ENCODE measurements around the gene KIF18A. TPM values are rescaled to one million over a fixed set of nuclear protein-coding genes. Genes with fewer than 3 reads are reported as not detected.

KIF18A gene
- total RNA-seq, 1 experiment from 2014 or later: 117 TPM

DNA sequence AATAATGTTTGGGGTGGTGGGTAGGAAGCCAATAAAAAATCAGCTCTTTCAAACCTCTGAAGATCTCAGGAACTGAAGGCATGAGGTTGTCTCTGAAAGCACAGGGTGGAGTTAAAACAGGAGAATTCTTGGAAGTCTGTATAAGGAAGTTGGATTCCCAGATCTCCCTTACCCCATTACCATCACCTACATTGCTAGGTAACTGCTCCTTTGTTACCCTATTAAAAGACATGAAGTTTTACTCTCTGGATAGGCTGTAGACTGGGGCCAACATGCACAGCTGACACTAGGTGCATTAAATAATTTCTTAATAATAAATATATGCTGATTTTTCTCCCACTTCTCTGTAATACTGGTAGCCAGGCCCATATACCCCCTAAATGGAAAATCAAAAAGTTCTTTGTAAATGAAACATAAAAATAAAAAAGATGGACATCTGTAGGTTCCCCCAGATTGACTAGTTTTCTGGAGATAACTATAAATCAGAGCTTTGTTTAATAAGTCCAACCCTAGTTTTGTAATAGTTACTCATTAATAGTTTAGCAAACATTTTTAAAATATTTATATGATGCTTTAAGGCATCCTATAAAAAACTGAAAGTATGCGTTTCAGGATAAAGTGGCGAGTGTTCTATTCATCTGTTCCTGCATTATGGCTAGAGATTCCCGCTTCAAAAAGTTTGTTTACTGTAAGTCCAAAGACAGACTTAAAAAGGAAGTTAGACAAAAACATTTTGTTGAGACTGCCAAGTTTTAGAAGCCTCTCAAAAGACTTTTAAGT, 63.8 kb downstream of the KIF18A start:
- intact Hi-C loops (cut with micrococcal nuclease; ENCODE audit: unreplicated experiment): no loop called here
- CTCF ChIA-PET: no interaction called here
- BruUV-seq (replicated peaks): no TSS peak

GRCh38 chr11:28040384-28040783, 67.6 kb downstream of the KIF18A start:
- no peak overlapping the region for H3K27ac ChIP-seq (ENCODE audit: low read depth, low read length, poor library complexity, severe bottlenecking)
- no peak overlapping the region for H3K4me3 ChIP-seq (ENCODE audit: low read depth, low read length, poor library complexity, severe bottlenecking)
- no peaks in the 10 kb centered on the region for H3K9me3 ChIP-seq (ENCODE audit: low read depth, low read length, poor library complexity, severe bottlenecking)
- intact Hi-C loops (cut with micrococcal nuclease; ENCODE audit: unreplicated experiment): no loop called here
- H3K36me3 ChIP-seq (ENCODE audit: insufficient read depth, low read length, poor library complexity, severe bottlenecking): peaks cover 17% of the 10 kb centered on the region
- H3K4me1 ChIP-seq (ENCODE audit: insufficient read depth, low read length, poor library complexity, severe bottlenecking): no peaks in the 10 kb centered on the region
- DNase-seq (ENCODE audit: low spot score): no peak
- ChIA-PET CTCF (no interaction called here), POLR2A (ENCODE audit: low non-redundant PET) (no interaction called here)
- BruUV-seq (replicated peaks): no TSS peak
- no peaks in the 10 kb centered on the region for H3K27me3 ChIP-seq (replicated peaks; ENCODE audit: insufficient read depth, low read depth, low read length, poor library complexity)
- TF ChIP-seq CTCF (conservative IDR thresholded peaks at IDR 0.05; ENCODE audit: low read depth, low read length): no peak
- no peak for TF ChIP-seq EZH2 (IDR thresholded peaks at IDR 0.05; ENCODE audit: borderline replicate concordance, low read depth, low read length, poor library complexity, severe bottlenecking)

More for the DNA sequence above, 63.8 kb downstream of the KIF18A start:
- Histone ChIP-seq H3K4me1 (ENCODE audit: insufficient read depth, low read length, poor library complexity, severe bottlenecking) (peaks cover 6% of the 10 kb centered on the region), H3K9me3 (ENCODE audit: low read depth, low read length, poor library complexity, severe bottlenecking) (no peaks in the 10 kb centered on the region), H3K27ac (ENCODE audit: low read depth, low read length, poor library complexity, severe bottlenecking) (no peak overlapping the region), H3K4me3 (ENCODE audit: low read depth, low read length, poor library complexity, severe bottlenecking) (no peak overlapping the region), H3K36me3 (ENCODE audit: insufficient read depth, low read length, poor library complexity, severe bottlenecking) (peaks cover 19% of the 10 kb centered on the region), H3K27me3 (replicated peaks; ENCODE audit: insufficient read depth, low read depth, low read length, poor library complexity) (no peaks in the 10 kb centered on the region)
- POLR2A ChIA-PET (ENCODE audit: low non-redundant PET): interaction anchor here (0.6 kb wide), 1 partner anchor 684 kb away, joined by 5 read pairs; no protein-coding TSS in a partner anchor
- DNase-seq (ENCODE audit: low spot score): no peak
- TF ChIP-seq CTCF (conservative IDR thresholded peaks at IDR 0.05; ENCODE audit: low read depth, low read length) (no peak), EZH2 (IDR thresholded peaks at IDR 0.05; ENCODE audit: borderline replicate concordance, low read depth, low read length, poor library complexity, severe bottlenecking) (no peak)

DNA sequence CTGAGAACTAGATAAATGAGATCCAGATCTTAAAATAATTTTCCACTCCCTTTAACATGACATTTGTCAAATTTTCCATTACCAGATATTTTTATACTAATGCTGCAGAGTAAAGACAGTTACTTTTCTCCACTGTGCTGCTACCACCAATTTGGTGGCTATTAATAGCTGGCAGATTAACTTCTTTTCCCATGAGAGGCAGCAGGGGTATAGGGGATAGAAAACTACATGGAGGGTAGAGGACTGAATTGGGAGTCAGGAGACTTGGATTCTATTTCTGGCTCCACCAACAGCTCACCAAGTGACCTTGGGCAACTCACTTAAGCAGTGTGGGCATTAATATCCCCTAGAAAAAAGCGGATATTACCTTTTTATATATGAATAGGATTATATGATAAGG, 69.2 kb downstream of the KIF18A start:
- TF ChIP-seq CTCF (conservative IDR thresholded peaks at IDR 0.05; ENCODE audit: low read depth, low read length) (no peak), EZH2 (IDR thresholded peaks at IDR 0.05; ENCODE audit: borderline replicate concordance, low read depth, low read length, poor library complexity, severe bottlenecking) (no peak)
- no peaks in the 10 kb centered on the region for H3K9me3 ChIP-seq (ENCODE audit: low read depth, low read length, poor library complexity, severe bottlenecking)
- no TSS peak for BruUV-seq (replicated peaks)
- H3K27me3 ChIP-seq (replicated peaks; ENCODE audit: insufficient read depth, low read depth, low read length, poor library complexity): no peaks in the 10 kb centered on the region
- no peak for DNase-seq (ENCODE audit: low spot score)
- H3K4me3 ChIP-seq (ENCODE audit: low read depth, low read length, poor library complexity, severe bottlenecking): no peak overlapping the region
- POLR2A ChIA-PET (ENCODE audit: low non-redundant PET): no interaction called here
- CTCF ChIA-PET: no interaction called here
- no peak overlapping the region for H3K27ac ChIP-seq (ENCODE audit: low read depth, low read length, poor library complexity, severe bottlenecking)
- intact Hi-C loops (cut with micrococcal nuclease; ENCODE audit: unreplicated experiment): no loop called here
- no peaks in the 10 kb centered on the region for H3K4me1 ChIP-seq (ENCODE audit: insufficient read depth, low read length, poor library complexity, severe bottlenecking)
- peaks cover 24% of the 10 kb centered on the region for H3K36me3 ChIP-seq (ENCODE audit: insufficient read depth, low read length, poor library complexity, severe bottlenecking)

Measured in A673 (cell line).